ENCODE data around the gene PLK5. TPM values are rescaled to one million over a fixed set of nuclear protein-coding genes. Genes with fewer than 3 reads are reported as not detected.

PLK5 gene
- total RNA-seq, 1 donor from 2014 or later, result not detected

DNA sequence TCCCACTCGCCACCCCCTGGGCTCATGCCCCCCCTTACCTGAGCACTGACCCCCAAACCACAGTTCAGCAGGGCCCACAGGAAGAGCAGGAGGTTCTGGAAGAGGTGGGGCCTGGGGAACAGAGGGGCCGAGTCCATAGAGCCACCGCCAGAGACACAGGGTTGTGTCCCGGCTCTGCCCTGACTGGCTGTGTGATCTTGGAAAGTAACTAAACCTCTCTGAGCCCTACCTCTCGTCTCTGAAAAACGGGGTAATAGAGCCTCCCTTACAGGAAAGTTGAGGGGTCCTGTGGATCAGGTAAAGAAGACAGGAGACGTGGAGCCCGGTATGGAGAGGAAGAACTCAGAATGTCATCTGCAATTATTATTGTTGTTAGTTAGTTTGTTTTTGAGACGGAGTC, 13.1 kb upstream of the PLK5 start:
- DNase-seq (ENCODE audit: low read depth), result no peak
- TF ChIP-seq, protein P1, sequence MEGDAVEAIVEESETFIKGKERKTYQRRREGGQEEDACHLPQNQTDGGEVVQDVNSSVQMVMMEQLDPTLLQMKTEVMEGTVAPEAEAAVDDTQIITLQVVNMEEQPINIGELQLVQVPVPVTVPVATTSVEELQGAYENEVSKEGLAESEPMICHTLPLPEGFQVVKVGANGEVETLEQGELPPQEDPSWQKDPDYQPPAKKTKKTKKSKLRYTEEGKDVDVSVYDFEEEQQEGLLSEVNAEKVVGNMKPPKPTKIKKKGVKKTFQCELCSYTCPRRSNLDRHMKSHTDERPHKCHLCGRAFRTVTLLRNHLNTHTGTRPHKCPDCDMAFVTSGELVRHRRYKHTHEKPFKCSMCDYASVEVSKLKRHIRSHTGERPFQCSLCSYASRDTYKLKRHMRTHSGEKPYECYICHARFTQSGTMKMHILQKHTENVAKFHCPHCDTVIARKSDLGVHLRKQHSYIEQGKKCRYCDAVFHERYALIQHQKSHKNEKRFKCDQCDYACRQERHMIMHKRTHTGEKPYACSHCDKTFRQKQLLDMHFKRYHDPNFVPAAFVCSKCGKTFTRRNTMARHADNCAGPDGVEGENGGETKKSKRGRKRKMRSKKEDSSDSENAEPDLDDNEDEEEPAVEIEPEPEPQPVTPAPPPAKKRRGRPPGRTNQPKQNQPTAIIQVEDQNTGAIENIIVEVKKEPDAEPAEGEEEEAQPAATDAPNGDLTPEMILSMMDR (IDR thresholded peaks at IDR 0.05; ENCODE audit: insufficient read depth, low read length, poor library complexity, severe bottlenecking), result no peak
- no peak overlapping the region for H3K4me3 ChIP-seq (ENCODE audit: low read depth, low read length)
- no peaks in the 10 kb centered on the region for H3K36me3 ChIP-seq (ENCODE audit: control insufficient read depth, insufficient read depth, low read length)
- H3K27me3 ChIP-seq (ENCODE audit: control insufficient read depth, insufficient read depth, low read length), result peaks cover 22% of the 10 kb centered on the region

DNA sequence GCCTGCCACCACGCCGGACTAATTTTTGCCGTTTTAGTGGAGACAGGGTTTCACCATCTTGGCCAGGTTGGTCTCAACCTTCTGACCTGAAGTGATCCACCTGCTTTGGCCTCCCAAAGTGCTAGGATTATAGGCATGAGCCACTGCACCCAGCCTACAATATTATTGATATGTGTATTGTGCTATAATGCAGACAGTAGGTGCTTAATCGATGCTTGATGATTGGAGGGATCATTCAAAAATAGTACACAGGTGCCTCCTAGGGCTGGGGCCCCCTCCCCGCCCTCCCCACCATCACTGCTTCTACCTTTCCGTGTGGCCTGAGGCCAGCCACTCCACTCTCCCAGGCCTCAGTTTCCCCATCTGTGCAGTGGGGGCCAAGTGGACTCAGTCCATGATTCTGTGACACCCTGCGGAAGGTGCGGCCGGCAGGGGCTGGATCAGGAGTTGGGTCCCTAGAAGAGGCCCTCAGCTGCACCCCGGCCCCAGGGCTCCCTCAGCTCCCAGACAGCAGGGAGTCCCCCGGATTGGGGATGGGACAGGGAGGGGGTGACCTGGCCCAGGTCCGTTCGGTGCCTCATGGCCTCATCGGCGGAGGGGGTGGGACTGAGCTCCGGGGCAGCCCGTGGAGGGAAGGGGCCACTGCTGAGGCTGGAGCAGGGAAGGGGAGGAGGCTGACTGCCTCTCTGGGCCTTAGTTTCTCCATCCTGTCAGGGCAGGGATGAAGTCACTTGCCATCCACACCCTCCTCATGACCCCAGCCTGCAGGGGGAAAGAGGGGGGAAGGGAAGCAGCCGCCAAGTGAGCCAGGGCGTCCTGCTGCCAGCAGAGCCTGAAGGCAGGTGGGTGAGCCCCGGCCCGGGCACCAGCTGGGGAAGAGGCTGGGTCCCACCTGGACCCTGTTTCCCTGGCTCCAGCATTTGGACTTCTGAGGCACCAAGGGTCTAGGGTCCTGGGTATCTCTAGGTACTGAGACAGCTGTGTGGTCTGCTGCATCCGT, 12.3 kb upstream of the PLK5 start:
- no peaks in the 10 kb centered on the region for H3K36me3 ChIP-seq (ENCODE audit: control insufficient read depth, insufficient read depth, low read length)
- no peak overlapping the region for H3K4me3 ChIP-seq (ENCODE audit: low read depth, low read length)
- TF ChIP-seq, protein P1 (IDR thresholded peaks at IDR 0.05; ENCODE audit: insufficient read depth, low read length, poor library complexity, severe bottlenecking), result no peak

DNA sequence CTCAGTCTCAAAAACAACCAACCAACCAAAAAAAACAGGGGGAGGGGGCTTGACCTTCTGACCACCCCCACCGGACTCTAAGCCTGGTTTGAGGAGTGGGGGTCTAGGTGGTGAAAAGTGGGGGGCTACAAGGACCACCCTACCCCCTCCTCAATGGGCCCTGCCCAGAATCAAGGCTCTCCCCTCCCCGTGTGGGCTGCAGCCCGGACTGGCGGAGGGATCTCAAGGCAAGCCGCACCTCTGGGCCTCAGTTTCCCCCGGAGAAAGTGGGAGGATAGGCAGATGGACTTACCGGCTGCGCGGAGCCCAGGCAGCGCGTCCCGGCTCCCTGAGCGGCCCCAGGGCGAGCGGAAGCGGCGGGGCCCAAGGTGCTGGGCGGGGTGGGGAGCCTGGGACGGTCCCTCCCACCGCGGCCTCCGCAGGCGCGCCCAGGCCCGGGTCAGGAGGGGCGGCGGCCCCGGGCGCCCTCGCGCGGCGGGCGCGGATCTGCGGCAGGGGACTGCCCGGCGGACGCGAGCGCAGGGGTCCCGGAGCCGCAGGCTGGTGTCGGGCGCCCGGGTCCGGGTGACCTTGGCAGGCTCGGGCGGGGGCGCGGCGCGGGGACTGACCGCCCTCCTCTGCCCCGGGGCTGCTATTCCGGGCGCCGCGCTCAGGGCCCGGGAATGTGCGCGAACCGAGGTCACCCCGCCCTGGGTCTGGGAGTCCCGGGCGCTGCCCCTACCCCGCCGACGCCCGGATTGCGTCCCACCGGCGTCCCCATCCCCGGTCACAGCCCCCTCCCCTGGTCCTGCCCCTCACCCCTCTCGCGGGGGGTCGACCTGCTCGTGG, 11.0 kb upstream of the PLK5 start, which contains the start of gene ADAMTSL5:
Gene ADAMTSL5, minus strand, starts transcription at position 349 of the 828 bp plus-strand sequence. CDS start 2,076 bp downstream, outside the sequence.
- H3K27me3 ChIP-seq (ENCODE audit: control insufficient read depth, insufficient read depth, low read length), result peaks cover 19% of the 10 kb centered on the region
- H3K4me3 ChIP-seq (ENCODE audit: low read depth, low read length), result peak within 1 kb of the TSS; percentile 45
- no peak for DNase-seq (ENCODE audit: low read depth)
- H3K36me3 ChIP-seq (ENCODE audit: control insufficient read depth, insufficient read depth, low read length), result no peaks in the 10 kb centered on the region
- TF ChIP-seq, protein P1 (IDR thresholded peaks at IDR 0.05; ENCODE audit: insufficient read depth, low read length, poor library complexity, severe bottlenecking), result no peak

More for the DNA sequence above, 12.3 kb upstream of the PLK5 start:
- no peak for DNase-seq (ENCODE audit: low read depth)
- H3K27me3 ChIP-seq (ENCODE audit: control insufficient read depth, insufficient read depth, low read length), result peaks cover 19% of the 10 kb centered on the region

DNA sequence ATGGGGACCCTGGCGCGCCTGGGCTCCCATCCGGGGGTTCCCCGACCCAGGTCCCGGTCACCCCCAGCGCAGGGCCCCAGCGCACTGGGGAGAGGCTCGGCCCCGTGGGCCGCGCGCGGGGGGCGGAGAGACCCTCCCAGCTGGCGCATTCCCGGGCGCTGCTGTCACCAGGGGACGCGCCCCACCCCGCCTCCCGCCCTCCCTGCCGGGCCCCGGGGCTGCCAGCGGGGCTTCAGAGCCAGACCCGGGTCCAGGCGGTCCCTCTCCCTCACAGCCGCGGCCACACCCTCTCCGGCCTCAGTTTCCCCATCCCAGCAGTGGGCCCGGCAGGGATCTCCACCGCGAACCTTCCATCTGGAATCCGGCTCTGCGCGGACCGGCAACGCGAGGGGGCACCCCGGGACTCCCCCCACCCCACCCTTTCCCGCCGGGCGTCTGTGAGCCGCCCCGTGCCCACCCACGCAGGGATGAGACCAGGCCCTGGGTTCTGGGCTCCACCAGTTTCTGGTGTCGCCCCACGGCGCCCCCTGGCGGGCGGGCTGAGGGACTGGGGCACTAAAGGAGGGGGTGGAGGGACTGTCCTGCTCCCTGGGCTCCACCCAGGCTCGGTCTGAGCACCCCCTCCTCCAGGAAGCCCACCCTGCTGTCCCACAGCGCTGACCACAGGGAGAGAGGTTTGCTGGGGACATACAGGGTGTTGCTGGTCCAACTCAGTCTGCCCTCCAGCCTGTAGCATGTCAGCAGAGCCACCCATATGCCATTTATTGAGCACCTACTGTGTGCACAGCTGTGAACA, 10.2 kb upstream of the PLK5 start:
- Histone ChIP-seq H3K36me3 (ENCODE audit: control insufficient read depth, insufficient read depth, low read length) (no peaks in the 10 kb centered on the region), H3K27me3 (ENCODE audit: control insufficient read depth, insufficient read depth, low read length) (peaks cover 21% of the 10 kb centered on the region)
- TF ChIP-seq, protein P1 (IDR thresholded peaks at IDR 0.05; ENCODE audit: insufficient read depth, low read length, poor library complexity, severe bottlenecking), result peak; percentile 85

DNA sequence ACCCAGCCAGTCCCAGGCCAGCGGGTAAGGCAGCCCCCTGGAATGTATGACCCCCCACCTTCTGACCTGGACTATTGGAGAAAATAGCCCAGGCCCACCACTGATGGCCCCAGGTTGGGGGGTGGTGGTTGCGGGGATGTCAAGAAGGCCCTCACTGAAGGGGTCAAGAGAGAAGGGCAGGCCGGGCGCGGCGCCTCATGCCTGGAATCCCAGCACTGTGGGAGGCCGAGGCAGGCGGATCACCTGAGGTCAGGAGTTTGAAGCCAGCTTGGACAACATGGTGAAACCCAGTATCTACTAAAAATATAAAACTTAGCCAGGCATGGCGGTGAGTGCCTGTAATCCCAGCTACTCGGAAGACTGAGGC, 9.6 kb upstream of the PLK5 start:
- Histone ChIP-seq H3K36me3 (ENCODE audit: control insufficient read depth, insufficient read depth, low read length) (no peaks in the 10 kb centered on the region), H3K4me3 (ENCODE audit: low read depth, low read length) (no peak overlapping the region)
- TF ChIP-seq, protein P1 (IDR thresholded peaks at IDR 0.05; ENCODE audit: insufficient read depth, low read length, poor library complexity, severe bottlenecking), result no peak

More for the DNA sequence above, 10.2 kb upstream of the PLK5 start:
- H3K4me3 ChIP-seq (ENCODE audit: low read depth, low read length), result peak overlapping the region; percentile 45
- DNase-seq (ENCODE audit: low read depth), result no peak

More for the DNA sequence above, 9.6 kb upstream of the PLK5 start:
- DNase-seq (ENCODE audit: low read depth), result no peak
- H3K27me3 ChIP-seq (ENCODE audit: control insufficient read depth, insufficient read depth, low read length), result peaks cover 21% of the 10 kb centered on the region
